Colon (tissue), 2 donors: ENCODE measurements around the gene RRM2.
"Not testable (repeated sequence)": the region's sequence is repeated elsewhere in the genome, so short reads cannot be mapped to it uniquely, and the experiment has no call there.

ENCODE experiments used
- FAIRE-seq: peaks from 2 replicates; lab custom pipeline; 2012; peaks lifted over from hg19 to GRCh38; lab: Jason Lieb, UNC
- donor health status: control.
- donor health status: control.

The RRM2 gene

DNA sequence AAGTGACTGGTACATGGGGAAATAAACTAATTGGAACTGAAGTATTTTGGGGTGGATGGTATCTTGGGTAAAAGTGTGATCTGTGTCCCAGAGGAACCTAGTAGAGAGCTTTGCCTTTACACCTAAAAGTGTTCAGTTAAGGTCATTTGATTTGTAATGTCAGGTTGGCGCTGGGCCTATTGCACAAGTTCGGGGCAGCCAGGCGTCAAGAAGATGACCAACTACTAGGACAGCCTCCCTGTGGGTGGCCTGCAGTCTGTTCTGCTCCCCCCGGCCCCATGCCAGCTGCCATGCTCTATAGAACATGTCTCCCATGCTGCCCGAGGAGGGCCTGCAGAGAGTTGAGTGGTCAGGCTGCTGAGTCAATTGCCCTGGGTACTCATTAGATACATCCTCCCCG, 10.1 kb downstream of the RRM2 start:
- FAIRE-seq = no peak

DNA sequence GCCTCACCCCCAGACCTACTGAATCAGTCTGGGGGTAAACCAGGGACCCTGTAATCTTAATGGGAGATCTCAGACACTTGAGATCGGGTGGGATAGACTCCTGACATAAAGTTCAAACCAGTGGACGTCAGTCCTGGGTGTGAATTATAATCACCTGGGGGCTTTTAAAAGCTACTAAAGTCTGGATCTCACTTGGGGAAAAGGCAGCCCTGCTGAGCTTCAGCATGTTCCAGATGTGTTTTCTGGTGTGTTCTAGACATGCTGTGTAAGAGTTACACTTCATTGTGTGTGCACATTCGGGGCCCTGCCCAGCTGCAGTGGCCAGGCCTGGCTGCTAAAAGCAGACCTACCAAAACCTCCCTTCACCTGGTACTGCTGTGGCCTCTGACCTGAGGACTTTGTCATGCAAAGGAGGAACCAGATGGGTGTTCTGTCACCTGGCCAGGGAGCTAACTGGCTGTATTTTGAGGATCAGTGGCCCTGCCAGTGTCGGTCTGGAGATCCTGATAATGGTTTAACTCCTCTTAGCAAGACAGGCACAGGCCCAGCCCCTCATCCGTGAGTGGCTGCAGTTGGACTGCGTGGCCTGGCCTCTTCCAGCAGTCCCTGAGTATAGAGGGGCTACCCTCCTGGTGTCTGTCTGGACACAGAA, 10.6 kb downstream of the RRM2 start:
- FAIRE-seq = no peak

DNA sequence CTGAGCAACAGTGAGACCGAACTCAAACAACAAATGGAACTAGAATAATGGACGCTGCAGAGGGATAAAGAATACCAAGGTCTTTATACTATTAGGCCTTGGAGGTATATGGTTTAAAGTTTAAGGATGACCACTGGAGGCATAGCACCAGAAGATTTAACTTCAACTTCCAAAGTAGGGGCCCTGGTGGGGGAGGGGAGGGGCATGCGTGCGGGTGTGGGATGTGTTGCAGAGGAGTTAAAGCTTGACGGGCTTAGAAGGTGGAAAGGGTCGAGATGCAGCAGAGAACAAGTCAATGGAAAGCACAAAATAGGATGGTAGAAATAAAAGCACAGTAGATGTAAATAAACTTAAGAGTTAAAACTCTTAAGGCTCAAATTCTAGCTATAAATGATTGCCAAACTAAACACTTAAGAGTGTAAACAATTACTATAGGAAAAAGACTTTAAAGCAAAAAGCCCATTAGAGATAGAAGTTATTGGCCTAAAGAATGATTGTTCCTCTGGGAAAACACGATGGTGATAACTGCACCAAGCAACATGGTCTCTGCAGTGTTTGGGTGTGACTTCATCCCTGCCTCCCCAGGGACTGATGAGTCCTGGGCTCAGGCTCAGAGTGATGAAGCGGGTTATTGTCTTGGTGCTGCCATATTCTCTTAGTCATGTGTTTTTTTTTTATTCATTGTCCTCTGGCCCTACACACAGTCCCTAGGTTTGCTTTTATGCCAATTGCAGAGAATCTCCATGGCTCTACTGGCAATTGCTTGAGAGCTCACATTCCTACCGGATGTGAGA, 13.0 kb downstream of the RRM2 start:
- FAIRE-seq = no peak

DNA sequence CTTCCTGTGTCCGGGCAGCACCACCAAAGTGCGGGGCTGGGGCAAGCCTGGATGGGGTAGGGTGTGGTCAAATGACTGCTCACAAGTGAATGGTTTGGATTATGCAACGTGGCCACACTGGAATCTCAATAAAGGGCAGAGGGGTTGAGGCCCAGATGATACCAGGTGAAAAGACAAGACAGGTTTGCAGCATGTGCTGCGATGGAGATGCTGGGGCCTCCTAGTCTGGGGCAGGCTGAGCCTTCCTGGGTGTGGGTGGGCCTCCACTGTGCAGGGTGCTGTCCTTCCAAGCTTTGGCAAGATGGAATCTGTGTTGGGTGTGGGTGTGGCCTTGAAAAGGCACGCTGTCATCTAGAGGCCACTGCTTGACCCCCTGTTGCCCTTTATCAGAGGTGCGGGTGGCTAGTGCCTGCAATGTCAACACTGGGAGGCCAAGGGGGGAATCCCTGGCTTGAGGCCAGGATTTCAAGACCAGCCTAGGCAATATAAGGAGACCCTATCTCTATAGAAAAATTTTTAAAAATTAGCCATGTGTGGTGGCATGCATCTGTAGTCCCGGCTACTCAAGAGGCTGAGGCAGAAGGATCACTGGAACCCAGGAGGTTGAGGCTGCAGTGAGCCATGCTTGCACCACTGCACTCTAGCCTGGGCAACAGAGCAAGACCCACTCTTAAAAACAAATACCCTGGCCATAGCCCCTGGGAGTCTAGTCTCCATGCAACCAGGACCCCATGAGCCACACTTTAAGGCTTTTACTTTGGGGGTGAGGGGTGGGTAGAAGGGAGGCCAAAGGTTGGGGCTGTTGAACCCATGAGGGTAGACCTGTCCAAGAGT, 13.8 kb downstream of the RRM2 start:
- no peak for FAIRE-seq

DNA sequence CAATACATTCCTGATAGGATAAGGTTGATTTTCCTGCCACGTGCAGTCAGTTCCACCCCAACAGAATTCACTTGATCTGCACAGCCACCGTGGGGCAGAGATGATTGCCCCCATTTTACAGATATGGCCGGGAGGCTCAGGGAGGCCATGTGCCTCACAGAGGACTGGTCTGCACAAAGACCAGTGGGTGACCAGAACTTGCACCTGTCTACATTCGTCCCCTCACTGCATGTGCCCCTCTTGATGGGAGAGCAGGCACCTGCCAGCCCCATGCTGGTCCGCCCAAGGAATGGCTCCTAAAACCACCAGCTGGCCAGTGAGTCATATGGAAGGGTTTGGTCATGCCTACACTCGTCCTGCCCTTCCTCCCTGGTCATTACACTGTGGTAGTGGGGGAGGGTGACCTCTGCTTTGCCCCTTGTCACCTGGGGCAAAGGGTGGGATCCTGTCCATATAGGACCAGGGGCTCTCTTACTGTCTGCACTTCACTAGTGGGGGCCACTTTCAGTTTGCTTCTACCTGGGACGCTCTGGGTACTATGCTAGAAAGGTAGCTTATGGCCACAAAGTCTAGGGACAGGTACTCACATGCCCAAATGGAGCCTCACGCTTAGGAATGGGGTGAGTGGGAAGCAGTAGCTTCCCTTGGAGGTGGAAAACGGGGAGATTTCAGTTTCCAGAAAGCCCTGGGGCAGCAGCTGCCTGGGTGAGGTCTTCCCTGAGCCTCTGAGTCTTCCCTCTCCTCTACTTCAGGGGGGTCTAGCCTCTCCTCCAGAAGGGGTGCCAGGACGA, 14.7 kb downstream of the RRM2 start:
- no peak for FAIRE-seq

DNA sequence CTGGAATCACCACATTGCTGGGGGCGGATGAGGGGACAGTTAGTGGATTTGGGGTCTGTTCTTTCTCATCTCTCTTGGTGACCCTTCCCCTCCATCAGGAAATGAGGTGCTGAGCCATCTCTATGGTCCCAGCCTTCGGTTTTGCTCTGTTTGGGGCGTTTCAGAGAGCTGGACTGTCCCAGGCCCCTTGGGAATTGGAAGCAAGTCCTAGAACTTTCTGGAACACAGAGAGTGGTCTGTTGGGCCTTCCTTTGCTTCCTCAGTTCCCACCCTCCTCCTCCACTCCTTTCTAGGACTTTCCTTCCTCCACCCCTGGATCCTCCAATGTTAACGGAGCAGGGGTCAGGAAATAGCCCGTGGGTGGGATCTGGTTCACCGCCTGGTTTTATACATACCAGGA, 17.0 kb downstream of the RRM2 start:
- no peak for FAIRE-seq

DNA sequence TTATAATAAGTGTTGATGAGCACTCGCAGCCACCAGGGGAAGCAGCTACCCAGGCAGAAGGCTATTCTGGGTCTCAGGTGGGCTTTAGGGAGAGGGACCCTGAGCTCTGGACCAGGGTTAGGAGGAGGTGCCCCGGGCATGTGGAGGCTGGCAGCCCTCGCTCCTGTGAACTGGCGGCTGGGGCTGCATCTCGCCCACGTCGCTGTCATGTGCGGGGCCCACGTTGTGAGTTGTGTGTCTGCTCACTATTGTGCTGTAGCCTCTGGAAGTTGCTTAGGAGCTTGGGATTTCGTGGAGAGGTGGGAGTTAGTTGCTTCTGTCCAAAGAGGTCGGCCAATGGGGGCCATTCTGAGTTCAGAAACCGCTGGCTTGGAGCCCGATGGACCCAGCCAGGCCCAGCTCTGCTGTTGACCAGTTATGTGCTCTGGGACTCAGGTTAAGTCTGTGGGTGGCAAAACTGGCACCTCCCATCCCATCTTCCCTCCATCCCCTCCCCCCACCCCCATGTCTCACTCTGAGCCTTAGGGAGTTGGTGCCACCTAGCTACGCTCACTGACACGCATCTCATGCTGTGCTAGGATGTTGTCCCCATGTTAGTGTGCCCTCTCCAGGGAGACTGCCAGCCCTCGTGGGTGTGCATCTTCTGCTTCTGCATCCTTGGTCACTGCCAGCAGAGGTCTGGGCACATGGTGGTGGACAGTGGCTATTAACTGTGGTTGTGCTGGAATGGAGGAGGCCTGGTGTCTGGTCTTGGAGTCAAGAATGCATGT, 18.5 kb downstream of the RRM2 start:
- FAIRE-seq = no peak

DNA sequence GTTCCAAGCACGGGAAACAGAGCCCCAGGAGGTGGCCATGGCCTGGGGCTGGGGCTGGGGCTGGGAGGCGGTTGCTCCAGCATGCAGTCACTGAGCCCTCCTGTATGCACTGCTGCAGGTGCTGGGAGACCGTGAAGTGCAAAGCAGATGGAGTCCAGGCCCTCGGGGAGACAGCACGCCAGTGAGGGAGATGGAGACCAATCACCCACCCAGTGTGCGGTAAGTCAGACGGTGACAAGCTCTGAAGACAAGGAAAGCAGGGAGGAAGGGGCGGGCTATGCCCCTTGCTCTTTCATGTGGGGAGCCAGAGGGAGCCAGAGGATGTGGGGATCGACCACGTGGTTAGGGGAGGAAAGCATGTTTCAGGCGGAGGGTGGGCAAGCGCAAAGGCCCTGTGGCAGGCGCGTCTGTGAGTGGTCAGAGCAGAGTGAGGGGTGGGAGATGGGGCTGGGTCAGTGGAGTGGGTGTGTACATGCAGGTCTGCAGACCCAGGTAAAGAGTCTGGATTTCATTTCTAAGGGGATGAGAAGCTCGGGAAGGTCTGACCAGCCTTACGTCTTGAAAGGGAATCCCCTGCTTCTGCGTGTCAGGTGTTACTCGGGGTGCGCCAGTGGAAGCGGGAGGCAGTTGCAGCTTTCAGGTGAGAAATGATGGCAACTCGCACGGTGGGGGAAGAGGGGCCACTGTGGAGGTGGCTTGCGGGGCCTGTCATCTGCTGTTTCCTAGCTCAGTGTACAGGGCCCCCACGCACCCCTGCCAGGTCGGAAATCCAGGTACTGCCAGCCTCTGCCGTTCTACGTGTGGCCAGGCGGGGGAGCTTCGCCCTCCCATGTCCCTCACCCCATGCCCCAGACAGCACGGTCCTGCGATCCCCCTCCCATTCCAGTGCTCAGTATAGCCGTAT, 19.4 kb downstream of the RRM2 start:
- FAIRE-seq = no peak

DNA sequence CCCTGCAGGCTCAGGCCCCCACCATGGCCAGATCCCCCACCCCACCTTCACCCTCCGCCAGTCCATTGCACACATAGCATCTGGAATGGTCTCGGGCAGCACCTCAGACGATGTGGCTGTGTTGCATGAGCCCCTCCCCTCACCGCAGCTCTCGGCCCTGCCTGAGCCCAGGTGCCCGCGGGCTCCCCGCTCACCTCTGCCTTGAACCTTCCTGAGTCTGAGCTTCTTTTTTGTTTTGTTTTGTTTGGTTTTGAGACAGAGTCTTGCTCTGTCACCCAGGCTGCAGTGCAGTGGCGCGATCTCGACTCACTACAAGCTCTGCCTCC, 20.1 kb downstream of the RRM2 start:
- no peak for FAIRE-seq

DNA sequence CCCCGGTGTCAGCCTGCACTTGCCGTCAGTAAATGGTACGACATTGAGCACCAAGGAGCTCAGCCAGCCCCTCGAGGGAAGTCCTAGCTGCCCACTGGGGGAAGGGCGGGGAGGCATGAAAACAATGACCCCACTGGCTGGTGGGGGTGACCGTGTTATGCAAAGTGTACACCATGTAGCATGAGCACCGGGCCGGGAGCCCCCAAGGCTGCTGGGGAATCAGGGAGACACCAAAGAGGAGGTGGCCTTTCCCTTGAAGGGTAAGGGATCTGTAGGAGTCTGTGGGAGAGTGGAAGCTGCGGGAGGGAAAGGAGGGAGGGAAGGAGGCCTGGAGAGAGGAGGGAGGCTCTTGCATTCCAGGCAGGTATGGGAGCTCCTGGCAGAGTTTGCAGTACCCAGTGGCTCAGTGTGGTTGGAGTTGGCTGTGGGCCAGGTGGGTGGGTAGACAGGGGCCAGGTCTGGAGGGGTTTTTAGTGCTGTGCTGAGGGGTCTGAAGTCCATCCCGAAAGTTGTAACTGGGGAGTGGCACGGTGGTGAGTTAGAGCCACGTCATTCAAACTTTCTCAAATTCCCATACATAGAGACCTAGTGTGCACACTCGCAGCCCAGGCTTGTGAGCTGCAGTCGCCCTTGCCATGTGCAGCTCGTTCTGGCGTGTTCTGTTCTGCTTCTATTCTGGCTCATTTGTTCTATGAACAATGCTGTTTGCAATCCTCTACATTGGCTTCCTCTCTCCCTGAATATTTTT, 22.4 kb downstream of the RRM2 start:
- FAIRE-seq = no peak

DNA sequence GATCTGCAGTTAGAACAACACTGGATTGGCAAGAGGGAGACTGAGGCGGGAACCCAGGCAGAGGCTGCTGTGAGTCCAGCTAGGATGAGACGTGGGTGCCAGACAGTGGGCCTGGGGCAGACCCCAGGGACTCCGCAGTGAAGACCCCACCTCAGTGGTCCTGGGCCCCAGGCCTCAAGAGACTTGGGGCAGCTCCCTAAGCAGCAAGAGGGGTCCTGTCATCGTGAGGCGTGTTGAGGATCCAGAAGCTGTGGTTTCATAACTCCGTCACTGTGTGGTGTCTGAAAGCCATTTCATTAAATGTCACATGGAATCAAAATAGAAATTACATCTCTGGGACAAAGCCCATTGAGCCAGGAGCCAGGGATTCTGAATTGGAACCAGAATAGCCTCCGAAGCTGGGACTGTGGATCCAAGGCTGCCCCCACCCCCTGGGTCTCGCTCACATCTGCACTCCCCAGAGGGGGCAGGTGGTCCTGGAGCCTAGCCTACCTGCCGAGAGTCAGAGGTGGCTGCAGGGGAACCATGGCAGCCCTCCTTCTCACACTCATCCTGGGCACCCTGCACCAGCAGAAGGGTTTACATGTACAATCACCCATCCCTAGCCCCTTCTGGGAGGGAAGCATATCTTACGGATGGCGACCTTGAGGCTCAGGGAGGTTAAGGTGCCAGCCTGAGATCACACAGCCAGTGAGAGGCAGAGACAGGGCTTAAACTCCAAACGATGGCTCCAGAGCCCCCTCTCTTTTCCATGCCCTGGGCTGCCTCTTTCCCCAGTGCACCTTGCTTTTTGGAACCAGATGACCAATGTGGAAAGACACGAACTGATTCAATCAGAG, 23.2 kb downstream of the RRM2 start:
- no peak for FAIRE-seq

DNA sequence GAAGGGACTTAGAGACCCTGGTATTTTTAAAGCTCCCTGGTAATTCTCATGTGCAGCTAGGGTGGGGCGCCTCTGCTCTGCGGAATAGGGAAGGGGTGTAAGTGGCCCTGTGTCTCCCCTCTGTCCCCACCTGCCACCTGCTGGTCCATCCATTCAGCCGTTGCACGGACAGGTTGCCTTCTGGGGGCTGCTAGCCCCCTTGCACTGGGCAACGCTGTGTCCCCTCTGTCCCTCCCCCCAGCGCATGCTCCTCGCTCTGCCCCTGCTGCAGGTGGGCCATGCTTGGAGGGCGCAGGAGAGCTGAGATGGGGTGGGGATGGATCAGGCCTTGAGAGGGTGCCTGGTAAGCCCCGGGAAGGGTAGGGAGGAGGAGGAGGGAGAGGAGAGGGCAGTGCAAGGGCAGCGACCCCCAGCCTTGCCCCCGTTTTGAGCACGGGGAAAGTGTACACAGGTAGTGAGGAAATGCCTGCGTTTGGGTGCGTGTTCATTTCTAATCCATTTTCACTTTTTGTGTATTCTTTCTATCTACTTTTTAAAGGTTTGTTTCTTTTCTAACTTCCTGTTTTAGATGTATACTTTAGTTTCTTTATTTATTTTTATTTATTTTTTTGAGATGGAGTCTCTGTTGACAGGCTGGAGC, 23.9 kb downstream of the RRM2 start:
- no peak for FAIRE-seq

DNA sequence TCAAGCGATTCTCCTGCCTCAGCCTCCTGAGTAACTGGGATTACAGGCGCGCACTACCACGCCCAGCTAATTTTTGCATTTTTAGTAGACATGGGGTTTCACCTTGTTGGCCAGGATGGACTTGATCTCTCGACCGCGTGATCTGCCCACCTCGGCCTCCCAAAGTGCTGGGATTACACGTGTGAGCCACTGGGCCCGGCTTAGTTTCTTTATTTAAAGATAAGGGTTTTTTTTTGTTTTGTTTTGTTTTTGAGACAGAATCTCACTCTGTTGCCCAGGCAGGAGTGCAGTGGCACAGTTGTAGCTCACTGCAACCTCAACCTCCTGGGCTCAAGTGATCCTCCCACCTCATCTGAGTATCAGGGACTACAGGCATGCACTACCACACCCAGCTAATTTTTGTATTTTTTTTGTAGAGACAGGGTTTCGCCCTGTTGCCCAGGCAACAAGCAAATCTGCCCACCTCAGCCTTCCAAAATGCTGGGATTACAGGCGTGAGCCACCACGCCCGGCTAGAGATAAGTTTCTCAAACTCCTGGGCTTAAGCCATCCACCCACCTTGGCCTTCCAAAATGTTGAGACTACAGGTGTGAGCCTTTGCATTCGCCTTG, 24.6 kb downstream of the RRM2 start:
- FAIRE-seq = not testable (repeated sequence)

DNA sequence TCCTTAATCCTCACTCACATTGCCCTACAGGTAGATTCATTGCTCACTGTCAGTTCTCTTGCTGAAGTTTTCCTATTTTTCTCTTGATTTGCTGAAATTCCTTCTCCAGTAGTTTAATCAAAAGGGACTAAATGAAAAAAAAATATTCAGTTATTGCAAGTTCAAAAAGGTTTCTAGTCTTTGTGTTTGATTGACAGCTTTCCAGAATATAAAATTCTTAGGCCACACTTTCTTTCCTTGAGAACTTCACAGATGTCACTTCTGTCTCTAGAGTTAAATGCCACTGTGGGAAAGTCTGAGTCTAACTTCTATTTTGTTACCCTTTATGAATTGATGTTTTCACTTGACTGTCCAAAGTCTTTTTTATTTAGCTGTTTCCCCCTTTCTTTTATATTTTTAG, 25.7 kb downstream of the RRM2 start:
- no peak for FAIRE-seq

DNA sequence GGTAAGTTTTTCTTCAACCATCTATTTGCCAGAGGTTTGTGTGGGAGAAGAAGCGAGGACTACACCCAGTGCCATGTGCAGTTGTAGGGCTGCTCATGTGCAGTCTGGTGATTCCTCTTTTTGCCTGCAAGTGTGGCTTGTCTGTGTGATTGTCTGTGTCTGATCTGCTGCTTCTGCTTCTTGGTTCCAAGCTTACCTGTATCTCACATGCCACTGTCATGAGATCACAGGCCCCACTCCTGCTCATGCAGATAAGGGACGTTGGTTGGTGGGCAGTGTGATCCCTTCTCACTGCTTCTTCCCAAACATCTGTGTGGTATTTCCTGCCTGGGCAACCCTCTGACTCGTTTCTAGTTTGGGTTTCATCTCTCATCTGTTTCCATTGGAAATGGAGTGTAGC, 27.1 kb downstream of the RRM2 start:
- no peak for FAIRE-seq

DNA sequence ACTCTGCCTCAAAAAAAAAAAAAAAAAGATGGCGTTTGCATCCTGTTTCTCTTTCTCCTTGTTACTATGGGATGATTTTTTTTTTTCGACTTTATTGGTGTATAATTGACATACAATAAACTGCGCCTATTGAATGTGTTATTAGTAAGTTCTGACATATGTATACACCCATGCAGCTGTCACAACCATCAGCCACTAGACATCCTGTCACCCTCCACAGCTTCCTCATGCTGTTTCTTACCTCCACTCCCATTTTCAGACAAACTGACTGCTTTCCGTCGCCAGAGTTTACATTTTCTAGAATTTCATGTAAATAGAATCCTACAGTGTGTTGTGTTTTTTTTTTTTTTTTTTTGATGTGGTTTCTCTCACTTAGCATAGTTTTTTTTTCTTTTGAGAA, 27.9 kb downstream of the RRM2 start:
- no peak for FAIRE-seq

DNA sequence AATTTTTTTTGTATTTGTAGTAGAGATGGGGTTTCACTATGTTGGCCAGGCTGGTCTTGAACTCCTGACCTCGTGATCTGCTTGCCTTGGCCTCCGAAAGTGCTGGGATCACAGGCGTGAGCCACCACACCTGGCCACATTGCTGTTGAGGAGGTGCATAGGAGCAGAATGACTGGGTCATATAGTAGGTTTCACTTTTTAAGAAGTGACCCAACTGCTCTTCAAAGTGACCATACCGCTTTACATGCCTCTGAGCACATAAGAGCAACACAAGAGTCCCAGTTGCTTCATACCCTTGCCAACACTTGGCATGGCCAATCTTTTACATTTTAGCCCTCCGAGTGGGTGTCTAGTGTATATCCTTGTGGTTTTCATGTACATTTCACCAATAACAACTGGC, 28.9 kb downstream of the RRM2 start:
- no peak for FAIRE-seq

DNA sequence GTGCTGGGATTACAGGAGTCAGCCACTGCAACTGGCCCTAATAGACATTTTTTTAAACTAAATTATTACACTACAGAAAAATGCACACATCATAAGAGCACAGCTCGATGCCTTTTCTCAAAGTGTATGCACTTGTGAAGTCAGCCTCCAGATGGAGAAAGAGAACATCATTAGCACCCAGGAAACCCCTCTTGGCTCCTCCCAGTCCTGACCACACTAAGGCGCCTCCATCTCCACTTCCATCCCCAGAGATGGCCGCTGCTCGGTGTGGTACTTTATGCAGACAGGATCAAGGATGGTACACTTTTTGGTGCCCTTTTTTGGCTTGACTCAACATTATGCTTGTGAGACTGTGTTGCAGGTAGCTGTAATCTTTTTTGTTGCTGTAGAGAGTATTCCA, 34.8 kb downstream of the RRM2 start:
- no peak for FAIRE-seq
